ENCODE data around the gene TUBGCP2. TPM values are rescaled to one million over a fixed set of nuclear protein-coding genes. Genes with fewer than 3 reads are reported as not detected.

The TUBGCP2 gene
- total and polyA plus RNA-seq, 2 of the 13 experiments (the other 11 are each of a cell fraction or from before 2014, with no cell fraction given), result 21.3 to 34.5 TPM

- no peak for ATAC-seq
- FAIRE-seq, result no peak
- in situ Hi-C loops (cut with HindIII; ENCODE audit: extremely low pct_ligation_motif_present, low pct_unique_long_range_greater_than_20kb), result no loop called here
- H2AFZ ChIP-seq (ENCODE audit: low read length), result no peak overlapping the region
- H3K36me3 ChIP-seq (replicated peaks in 1 of 2; ENCODE audit: control insufficient read depth in 1 of 2, insufficient read depth in 2 of 2, low read length in 2 of 2), result no peaks in the 10 kb centered on the region
- intact Hi-C loops (cut with micrococcal nuclease; ENCODE audit: unreplicated experiment), result no loop called here
- no peaks in the 10 kb centered on the region for H3K4me1 ChIP-seq (ENCODE audit: insufficient read depth, low read length)
- H3K9me3 ChIP-seq (ENCODE audit: low read length), result no peaks in the 10 kb centered on the region
- no peak for DNase-seq (ENCODE audit: low spot score)
- H3K27me3 ChIP-seq (ENCODE audit: control insufficient read depth in 1 of 2, insufficient read depth in 2 of 2, low read length in 2 of 2), result peaks cover 0 to 22% of the 10 kb centered on the region in 2 experiments; a peak in 3 of 5 replicates
- no peak overlapping the region for H3K4me2 ChIP-seq (ENCODE audit: low read depth, low read length)
- ChIA-PET POLR2A (no interaction called here), CTCF (ENCODE audit: low intra/inter-chr PET ratio, low total read pairs) (no interaction called here)
- H3K9ac ChIP-seq (ENCODE audit: insufficient read depth, low read depth, low read length), result no peak overlapping the region
- H3K4me3 ChIP-seq (replicated peaks in 1 of 3; ENCODE audit: insufficient read depth in 1 of 3, low read depth in 2 of 3, low read length in 3 of 3), result no peak overlapping the region
- TF ChIP-seq NFAT5 (CRISPR knock-in tag; IDR thresholded peaks at IDR 0.05) (no peak), KDM5B (CRISPR knock-in tag; IDR thresholded peaks at IDR 0.05; ENCODE audit: borderline replicate concordance) (no peak)
- TF ChIP-seq, protein P1, sequence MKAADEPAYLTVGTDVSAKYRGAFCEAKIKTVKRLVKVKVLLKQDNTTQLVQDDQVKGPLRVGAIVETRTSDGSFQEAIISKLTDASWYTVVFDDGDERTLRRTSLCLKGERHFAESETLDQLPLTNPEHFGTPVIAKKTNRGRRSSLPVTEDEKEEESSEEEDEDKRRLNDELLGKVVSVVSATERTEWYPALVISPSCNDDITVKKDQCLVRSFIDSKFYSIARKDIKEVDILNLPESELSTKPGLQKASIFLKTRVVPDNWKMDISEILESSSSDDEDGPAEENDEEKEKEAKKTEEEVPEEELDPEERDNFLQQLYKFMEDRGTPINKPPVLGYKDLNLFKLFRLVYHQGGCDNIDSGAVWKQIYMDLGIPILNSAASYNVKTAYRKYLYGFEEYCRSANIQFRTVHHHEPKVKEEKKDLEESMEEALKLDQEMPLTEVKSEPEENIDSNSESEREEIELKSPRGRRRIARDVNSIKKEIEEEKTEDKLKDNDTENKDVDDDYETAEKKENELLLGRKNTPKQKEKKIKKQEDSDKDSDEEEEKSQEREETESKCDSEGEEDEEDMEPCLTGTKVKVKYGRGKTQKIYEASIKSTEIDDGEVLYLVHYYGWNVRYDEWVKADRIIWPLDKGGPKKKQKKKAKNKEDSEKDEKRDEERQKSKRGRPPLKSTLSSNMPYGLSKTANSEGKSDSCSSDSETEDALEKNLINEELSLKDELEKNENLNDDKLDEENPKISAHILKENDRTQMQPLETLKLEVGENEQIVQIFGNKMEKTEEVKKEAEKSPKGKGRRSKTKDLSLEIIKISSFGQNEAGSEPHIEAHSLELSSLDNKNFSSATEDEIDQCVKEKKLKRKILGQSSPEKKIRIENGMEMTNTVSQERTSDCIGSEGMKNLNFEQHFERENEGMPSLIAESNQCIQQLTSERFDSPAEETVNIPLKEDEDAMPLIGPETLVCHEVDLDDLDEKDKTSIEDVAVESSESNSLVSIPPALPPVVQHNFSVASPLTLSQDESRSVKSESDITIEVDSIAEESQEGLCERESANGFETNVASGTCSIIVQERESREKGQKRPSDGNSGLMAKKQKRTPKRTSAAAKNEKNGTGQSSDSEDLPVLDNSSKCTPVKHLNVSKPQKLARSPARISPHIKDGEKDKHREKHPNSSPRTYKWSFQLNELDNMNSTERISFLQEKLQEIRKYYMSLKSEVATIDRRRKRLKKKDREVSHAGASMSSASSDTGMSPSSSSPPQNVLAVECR (CRISPR knock-in tag; IDR thresholded peaks at IDR 0.05; ENCODE audit: borderline replicate concordance), result no peak
- no peak overlapping the region for H3K27ac ChIP-seq (ENCODE audit: extremely low read length, insufficient read depth, low read length)
- WGBS (ENCODE audit: low lambda C conversion rate), result 42% methylated on average over 17 of the region's 35 CpGs
- H3K79me2 ChIP-seq (ENCODE audit: insufficient read depth, low read length), result no peaks in the 10 kb centered on the region
- H4K20me1 ChIP-seq (ENCODE audit: insufficient read depth, low read length), result no peaks in the 10 kb centered on the region
- no TSS peak for BruUV-seq (replicated peaks)
These were observed 37.0 kb downstream of the TUBGCP2 start for GRCh38 chr10:133271521-133272300.
